Stimulated activated memory B cell treated with anti-CD40 and anti-IgM and Interleukin-4, amounts not matched to agents 10 μg/mL and 1 μg/mL and 100 μg/mL, for 72 hours (primary cell): ENCODE measurements around the gene HSD3B2.
"Not testable (repeated sequence)": the region's sequence is repeated elsewhere in the genome, so short reads cannot be mapped to it uniquely, and the experiment has no call there.

ENCODE experiments used
- ATAC-seq: fragments of 150-1000 bp; cut with Tn5 transposase; 2 replicates; pipeline ENCODE4 v1.10.0; 2021
- H3K27ac Mint-ChIP-seq: one replicate; pipeline ENCODE4 v1.8.0; 2022; ENCODE audit warnings: mild to moderate bottlenecking, mixed read lengths
- H3K27me3 Mint-ChIP-seq: one replicate; pipeline ENCODE4 v1.8.0; 2022; ENCODE audit warnings: mixed read lengths
- H3K36me3 Mint-ChIP-seq: one replicate; pipeline ENCODE4 v1.8.0; 2022; ENCODE audit warnings: mixed read lengths
- H3K4me1 Mint-ChIP-seq: one replicate; pipeline ENCODE4 v1.8.0; 2022; ENCODE audit warnings: mixed read lengths
- H3K4me3 Mint-ChIP-seq: one replicate; pipeline ENCODE4 v1.8.0; 2022; ENCODE audit warnings: mild to moderate bottlenecking, moderate library complexity, mixed read lengths
- H3K9me3 Mint-ChIP-seq: one replicate; pipeline ENCODE4 v1.8.0; 2022; ENCODE audit warnings: mixed read lengths

The HSD3B2 gene

DNA sequence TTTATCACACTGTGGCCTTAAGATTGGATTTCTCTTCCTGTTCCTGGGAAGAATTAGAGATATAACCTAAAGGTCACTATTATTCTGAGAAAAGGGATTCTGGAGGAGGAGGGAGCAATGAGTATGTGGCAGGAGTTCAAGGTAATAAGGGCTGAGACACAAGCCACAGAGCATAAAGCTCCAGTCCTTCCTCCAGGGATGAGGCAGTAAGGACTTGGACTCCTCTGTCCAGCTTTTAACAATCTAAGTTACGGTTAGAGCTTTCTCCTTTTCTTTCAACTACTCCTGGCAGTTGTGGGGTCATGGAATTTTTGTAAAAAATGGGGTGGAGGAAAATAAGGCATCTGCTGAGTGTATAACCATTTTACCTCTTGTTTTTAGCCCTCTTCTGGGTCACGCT is at the start of gene HSD3B2:
Gene HSD3B2 (plus strand): TSS at position 201 of the 400 bp plus-strand sequence. CDS start 270 bp downstream, outside the sequence.
- Mint-ChIP-seq H3K4me1 (no peaks in the 10 kb centered on the region), H3K27ac (no peak within 1 kb of the TSS), H3K4me3 (no peak within 1 kb of the TSS), H3K36me3 (no peaks in the 10 kb centered on the region), H3K27me3 (no peaks in the 10 kb centered on the region), H3K9me3 (no peaks in the 10 kb centered on the region)
- ATAC-seq, result no peak

DNA sequence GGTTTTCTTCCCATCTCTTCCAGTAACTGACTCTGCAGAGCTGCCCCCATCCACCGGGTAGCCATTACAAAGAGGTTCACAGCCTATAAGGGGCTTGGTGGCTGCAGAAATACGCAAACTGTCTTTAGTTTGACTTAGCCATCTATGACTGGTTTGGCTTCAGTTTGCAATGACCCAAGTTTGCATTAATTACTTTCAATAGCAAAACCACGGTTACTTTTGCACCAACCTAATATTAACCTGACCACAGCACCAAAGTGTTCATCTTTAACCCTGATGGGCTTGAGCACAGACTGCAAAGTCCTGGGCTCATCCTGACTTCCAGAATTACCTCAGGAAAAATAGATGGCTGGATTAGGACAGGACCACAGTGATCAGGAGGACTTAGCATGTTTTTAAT is 48.5 kb upstream of the HSD3B2 start:
- Mint-ChIP-seq H3K4me3 (no peak overlapping the region), H3K4me1 (no peaks in the 10 kb centered on the region), H3K27me3 (peaks cover 42% of the 10 kb centered on the region), H3K36me3 (no peaks in the 10 kb centered on the region), H3K27ac (no peak overlapping the region), H3K9me3 (no peaks in the 10 kb centered on the region)
- no peak for ATAC-seq

DNA sequence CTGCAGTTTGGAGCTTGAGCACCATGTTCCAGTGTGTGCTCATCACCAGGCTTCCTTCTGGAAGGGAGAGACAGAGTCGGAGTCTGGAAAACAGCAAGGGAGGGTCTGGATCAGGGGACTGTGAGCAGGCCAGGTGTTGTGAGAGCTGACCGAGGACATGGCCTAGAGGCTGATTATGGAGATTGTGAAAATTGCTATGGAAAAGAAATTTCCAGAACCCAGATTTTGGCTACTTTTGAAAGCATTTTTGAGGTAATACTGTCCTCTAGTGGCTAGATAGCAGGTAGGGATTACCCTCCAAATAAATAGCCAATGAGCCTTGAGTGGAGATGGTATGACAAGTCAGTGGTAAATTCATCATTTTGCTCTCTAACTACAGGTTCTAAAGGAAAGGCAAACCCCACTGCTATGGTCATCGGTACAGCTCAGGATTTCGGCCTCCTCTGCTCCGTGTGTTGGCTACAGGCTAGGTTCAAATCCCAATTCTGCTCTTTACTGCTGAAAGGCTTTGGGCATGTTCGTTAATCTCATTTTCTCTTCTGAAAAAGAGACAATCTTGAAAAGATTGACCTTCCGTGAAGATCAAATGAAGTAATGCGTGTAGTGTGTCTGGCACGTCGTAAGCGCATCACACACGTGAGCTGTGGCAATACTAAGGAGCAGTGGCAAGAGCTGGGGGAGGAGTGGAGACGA is 47.4 kb upstream of the HSD3B2 start:
- no peaks in the 10 kb centered on the region for H3K36me3 Mint-ChIP-seq

DNA sequence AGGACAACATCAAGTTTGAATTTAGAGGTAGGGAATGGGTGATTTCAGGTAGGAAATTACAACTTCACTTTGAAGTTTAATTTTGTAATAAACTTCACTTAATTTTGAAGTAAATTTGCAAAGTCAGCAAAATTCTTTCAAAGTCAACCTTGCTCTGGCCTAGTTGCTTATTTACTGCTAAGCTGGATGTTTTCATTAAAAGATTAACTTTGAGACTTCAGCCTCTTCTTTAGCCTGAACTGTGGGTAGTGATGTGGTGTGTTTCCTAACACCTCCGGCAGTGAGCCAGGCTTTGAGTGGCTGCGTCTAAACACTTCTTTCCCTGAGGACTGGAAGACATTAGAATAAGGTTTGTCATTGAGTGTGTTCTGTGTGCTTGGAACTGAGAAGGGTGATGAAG is 46.4 kb upstream of the HSD3B2 start, which contains the start of gene HAO2:
Gene HAO2 (plus strand): TSS at position 232 of the 400 bp plus-strand sequence. CDS start 12,301 bp downstream, outside the sequence.
- Mint-ChIP-seq H3K36me3 (no peaks in the 10 kb centered on the region), H3K4me1 (no peaks in the 10 kb centered on the region), H3K4me3 (no peak within 1 kb of the TSS), H3K27me3 (peaks cover 39% of the 10 kb centered on the region), H3K9me3 (no peaks in the 10 kb centered on the region), H3K27ac (no peak within 1 kb of the TSS)
- no peak for ATAC-seq

More for the DNA sequence above, 47.4 kb upstream of the HSD3B2 start:
- Mint-ChIP-seq H3K4me1 (no peaks in the 10 kb centered on the region), H3K4me3 (no peak overlapping the region), H3K27me3 (peaks cover 42% of the 10 kb centered on the region), H3K9me3 (no peaks in the 10 kb centered on the region), H3K27ac (no peak overlapping the region)
- no peak for ATAC-seq

DNA sequence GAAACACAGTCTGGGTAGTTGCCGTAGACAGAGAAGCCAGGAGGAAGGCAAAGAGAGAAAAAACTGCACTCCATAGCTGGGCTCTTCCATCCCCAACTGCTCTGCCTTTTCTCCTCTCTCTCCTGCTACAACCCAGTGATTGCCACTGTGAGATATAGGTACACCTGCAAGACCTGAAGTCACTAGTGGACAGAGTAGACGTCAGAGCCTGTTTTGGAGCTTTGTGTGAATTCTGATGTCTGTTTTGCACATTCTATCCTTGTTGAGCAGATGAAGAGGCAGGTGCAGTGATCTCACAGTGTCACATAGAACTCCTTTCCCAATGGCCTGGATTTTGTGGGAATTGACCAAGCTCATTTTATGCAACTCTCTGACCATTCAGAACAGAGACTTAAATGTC is 44.2 kb upstream of the HSD3B2 start:
- H3K27me3 Mint-ChIP-seq, result peaks cover 42% of the 10 kb centered on the region
- no peaks in the 10 kb centered on the region for H3K4me1 Mint-ChIP-seq
- H3K9me3 Mint-ChIP-seq, result no peaks in the 10 kb centered on the region
- H3K36me3 Mint-ChIP-seq, result no peaks in the 10 kb centered on the region
- H3K4me3 Mint-ChIP-seq, result no peak overlapping the region
- ATAC-seq, result no peak
- no peak overlapping the region for H3K27ac Mint-ChIP-seq

DNA sequence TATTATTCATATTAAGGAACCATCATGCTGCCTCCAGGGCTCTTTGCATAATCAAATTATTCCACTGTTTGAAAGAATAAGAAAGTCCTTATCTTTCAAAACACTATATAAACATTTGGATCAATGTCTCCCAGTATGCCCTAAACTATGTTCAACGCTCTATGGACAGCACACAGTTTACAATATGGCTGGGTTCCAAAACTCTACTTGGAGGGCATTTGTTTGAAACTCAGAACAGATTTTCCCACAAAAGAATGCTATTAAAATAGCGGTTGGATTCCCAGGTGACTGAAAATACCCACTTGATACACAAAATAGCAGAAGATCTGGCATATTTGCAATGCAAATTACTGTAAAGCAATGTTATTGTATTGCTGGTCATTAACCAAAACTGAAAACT is 43.1 kb upstream of the HSD3B2 start:
- no peak for ATAC-seq
- H3K36me3 Mint-ChIP-seq, result no peaks in the 10 kb centered on the region

DNA sequence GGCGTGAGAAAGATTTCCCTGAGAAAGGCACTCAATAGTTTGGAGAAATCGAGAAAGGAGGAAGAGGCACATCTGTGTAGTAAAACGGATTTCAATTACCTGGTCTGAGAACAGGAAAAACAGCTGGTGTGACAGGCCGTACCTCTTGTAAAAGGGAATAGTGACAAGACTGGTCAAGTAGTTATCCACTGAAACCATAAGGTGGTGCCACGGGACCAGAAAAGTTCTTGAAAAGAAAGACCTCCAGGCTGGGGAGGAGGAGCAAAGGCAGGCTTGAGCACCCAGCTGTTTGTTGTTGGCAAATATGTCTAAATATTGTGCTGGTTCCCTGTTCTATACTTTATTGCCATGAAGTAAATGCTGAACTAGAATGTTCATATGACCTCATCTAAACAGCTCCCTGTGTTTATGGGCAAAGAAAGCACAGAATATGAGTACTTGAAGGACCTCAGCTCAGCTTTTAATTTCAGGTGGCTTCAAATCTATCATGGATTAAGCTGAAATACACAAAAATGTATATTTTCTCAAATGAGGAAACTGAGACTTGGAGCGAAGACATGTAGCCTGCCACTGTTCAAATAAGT is 42.4 kb upstream of the HSD3B2 start:
- no peak for ATAC-seq
- H3K27ac Mint-ChIP-seq, result no peak overlapping the region

More for the DNA sequence above, 43.1 kb upstream of the HSD3B2 start:
- no peaks in the 10 kb centered on the region for H3K9me3 Mint-ChIP-seq
- no peak overlapping the region for H3K27ac Mint-ChIP-seq
- H3K4me1 Mint-ChIP-seq, result no peaks in the 10 kb centered on the region
- H3K4me3 Mint-ChIP-seq, result no peak overlapping the region
- H3K27me3 Mint-ChIP-seq, result peaks cover 41% of the 10 kb centered on the region

DNA sequence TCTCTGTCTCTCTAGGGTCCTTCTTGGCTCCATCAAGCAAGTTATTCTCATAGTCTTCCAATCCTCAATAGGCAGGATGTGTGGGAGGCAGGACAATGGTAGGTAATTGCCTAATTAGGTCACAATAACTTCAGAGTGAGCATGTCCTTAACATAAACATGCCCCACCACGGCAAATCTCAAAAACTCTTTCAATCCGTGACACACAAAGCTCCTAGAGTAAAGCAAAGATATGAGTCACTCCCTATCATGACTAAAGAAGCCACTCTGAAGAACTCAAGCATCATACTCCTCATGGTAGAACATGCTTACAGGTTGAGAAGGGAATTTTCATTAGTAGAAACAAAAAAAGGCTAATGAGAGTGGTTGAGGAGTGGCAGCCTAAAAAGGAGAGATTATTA is 41.5 kb upstream of the HSD3B2 start:
- peaks cover 24% of the 10 kb centered on the region for H3K27me3 Mint-ChIP-seq
- H3K36me3 Mint-ChIP-seq, result no peaks in the 10 kb centered on the region
- no peak overlapping the region for H3K4me3 Mint-ChIP-seq
- H3K4me1 Mint-ChIP-seq, result no peaks in the 10 kb centered on the region
- peaks cover 3% of the 10 kb centered on the region for H3K9me3 Mint-ChIP-seq
- ATAC-seq, result no peak
- no peak overlapping the region for H3K27ac Mint-ChIP-seq

More for the DNA sequence above, 42.4 kb upstream of the HSD3B2 start:
- H3K4me3 Mint-ChIP-seq, result no peak overlapping the region
- H3K9me3 Mint-ChIP-seq, result peaks cover 3% of the 10 kb centered on the region
- H3K36me3 Mint-ChIP-seq, result no peaks in the 10 kb centered on the region
- H3K27me3 Mint-ChIP-seq, result peaks cover 33% of the 10 kb centered on the region
- no peaks in the 10 kb centered on the region for H3K4me1 Mint-ChIP-seq

DNA sequence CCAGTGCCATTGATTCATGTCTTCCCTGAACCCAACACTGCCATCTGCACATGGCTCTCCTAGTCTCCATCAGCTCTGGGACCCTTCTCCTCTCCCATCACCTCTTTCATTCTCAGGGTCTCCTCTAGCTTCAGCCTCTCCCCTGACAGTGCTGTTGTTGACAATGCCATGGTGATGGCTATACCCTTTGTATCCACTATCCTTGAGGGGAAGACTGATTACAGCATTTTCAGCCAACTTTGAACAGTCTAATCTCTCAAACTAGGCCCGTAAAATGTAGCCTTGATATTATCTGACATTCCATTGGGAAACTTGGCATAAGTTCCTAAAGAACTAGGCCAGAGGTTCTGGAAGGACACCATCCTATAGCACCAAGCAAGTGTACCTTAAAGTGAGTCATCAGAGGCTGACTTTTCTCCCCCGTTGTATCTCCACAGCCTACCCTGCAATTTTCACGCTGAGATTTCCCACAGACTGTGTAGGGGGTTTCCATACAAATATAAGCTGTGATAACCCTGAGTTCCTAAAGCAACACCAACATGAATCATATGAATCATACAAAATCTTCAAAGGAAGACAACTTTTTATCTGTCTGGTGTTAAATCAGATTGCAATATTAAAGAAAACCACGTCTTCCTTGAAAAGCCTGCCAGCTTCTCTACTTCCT is 40.6 kb upstream of the HSD3B2 start:
- H3K27ac Mint-ChIP-seq, result no peak overlapping the region
- H3K36me3 Mint-ChIP-seq, result no peaks in the 10 kb centered on the region
- H3K4me1 Mint-ChIP-seq, result no peaks in the 10 kb centered on the region
- H3K27me3 Mint-ChIP-seq, result peaks cover 15% of the 10 kb centered on the region
- no peak for ATAC-seq
- H3K9me3 Mint-ChIP-seq, result peaks cover 5% of the 10 kb centered on the region
- no peak overlapping the region for H3K4me3 Mint-ChIP-seq

DNA sequence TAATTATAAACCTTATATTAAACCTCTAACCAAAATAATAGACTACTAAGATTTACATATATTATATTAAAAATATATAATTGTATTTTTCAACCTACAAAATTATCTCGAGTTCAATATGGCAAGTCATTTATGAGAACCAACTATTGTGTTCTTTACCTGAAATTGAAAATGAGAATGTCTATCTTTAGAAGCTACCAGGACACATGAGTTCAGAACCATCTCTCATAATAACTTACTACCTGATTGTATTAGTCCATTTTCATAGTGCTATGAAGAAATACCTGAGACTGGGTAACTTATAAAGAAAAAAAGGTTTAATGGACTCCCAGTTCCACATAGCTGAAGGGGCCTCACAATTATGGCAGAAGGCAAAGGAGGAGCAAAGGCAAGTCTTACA is 39.6 kb upstream of the HSD3B2 start:
- Mint-ChIP-seq H3K36me3 (no peaks in the 10 kb centered on the region), H3K9me3 (peaks cover 7% of the 10 kb centered on the region), H3K27me3 (peaks cover 15% of the 10 kb centered on the region), H3K27ac (no peak overlapping the region), H3K4me3 (no peak overlapping the region), H3K4me1 (no peaks in the 10 kb centered on the region)
- ATAC-seq, result no peak

DNA sequence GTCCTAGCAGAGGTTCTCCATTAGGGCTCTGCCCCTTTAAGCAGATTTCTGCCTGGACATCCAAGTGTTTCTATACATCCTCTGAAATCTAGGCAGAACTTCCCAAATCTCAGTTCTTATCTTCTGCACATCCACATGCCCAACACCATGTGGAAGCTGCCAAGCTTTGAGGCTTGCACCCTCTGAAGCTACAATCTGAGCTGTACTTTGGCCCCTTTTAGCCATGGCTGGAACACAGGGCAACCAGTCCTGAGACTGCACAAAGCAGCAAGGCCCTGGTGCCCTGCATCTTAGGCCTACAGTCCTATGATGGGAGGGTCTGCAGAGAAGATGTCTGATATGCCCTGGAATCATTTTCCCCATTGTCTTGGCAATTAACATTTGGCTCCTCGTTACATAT is 38.4 kb upstream of the HSD3B2 start:
- no peak for ATAC-seq

DNA sequence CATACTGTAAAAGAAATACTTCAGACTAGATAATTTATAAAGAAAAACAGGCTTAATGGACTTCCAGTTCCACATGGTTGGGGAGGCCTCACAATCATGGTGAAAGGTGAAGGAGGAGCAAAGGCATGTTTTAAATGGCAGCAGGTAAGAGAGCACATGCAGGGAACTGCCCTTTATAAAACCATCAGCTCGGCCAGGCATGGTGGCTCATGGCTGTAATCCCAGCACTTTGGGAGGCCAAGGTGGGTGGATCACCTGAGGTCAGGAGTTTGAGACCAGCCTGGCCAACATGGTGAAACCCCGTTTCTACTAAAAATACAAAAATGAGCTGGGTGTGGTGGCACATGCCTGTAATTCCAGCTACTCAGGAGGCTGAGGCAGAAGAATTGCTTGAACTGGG is 37.4 kb upstream of the HSD3B2 start:
- not testable (repeated sequence) for H3K36me3 Mint-ChIP-seq, H3K27ac Mint-ChIP-seq, H3K4me3 Mint-ChIP-seq, H3K9me3 Mint-ChIP-seq, H3K4me1 Mint-ChIP-seq, ATAC-seq
- peaks cover 15% of the 10 kb centered on the region for H3K27me3 Mint-ChIP-seq

More for the DNA sequence above, 38.4 kb upstream of the HSD3B2 start:
- Mint-ChIP-seq H3K4me1 (no peaks in the 10 kb centered on the region), H3K9me3 (peaks cover 7% of the 10 kb centered on the region), H3K27me3 (peaks cover 15% of the 10 kb centered on the region), H3K4me3 (no peak overlapping the region), H3K36me3 (no peaks in the 10 kb centered on the region), H3K27ac (no peak overlapping the region)

DNA sequence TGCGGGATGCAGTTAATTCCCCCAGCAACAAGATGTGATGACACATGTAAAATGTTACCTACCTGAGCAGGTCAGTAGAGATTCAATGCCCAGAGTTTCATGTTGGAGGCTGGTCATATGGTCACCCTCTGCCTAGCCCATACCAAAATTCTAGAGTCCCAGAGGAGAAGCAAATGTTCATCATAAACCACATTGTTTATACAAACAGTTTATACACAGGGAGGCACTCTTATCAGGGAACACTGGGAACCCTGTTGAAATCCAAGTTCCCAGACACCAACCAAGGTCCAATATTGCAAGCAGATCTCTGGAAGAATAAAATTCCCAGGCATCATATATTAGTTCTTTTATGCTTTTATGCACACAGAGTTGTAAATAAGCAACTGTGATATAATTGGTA is 35.8 kb upstream of the HSD3B2 start:
- H3K4me3 Mint-ChIP-seq, result no peak overlapping the region
- H3K27me3 Mint-ChIP-seq, result peaks cover 5% of the 10 kb centered on the region
- peaks cover 7% of the 10 kb centered on the region for H3K9me3 Mint-ChIP-seq
- H3K4me1 Mint-ChIP-seq, result no peaks in the 10 kb centered on the region
- no peak overlapping the region for H3K27ac Mint-ChIP-seq
- ATAC-seq, result no peak
- no peaks in the 10 kb centered on the region for H3K36me3 Mint-ChIP-seq

DNA sequence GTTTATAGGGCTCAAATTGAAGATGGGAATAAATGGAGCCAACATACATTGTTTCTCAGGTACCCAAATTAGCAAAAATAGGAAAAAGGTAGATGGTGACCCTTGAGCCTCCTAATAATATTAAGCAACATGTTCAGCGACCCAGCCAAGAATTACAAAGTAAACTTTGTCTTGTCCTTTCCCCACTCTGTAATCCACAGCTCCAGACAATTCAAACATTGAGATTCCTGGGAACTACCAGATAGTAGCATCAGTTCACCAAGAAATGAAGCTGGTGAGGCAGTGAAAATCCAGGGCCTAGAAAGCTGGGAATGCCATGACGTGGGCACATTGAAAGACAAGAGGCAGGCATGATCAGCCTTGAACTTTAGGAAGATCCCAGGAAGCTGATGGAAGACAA is 34.6 kb upstream of the HSD3B2 start:
- no peak for ATAC-seq

DNA sequence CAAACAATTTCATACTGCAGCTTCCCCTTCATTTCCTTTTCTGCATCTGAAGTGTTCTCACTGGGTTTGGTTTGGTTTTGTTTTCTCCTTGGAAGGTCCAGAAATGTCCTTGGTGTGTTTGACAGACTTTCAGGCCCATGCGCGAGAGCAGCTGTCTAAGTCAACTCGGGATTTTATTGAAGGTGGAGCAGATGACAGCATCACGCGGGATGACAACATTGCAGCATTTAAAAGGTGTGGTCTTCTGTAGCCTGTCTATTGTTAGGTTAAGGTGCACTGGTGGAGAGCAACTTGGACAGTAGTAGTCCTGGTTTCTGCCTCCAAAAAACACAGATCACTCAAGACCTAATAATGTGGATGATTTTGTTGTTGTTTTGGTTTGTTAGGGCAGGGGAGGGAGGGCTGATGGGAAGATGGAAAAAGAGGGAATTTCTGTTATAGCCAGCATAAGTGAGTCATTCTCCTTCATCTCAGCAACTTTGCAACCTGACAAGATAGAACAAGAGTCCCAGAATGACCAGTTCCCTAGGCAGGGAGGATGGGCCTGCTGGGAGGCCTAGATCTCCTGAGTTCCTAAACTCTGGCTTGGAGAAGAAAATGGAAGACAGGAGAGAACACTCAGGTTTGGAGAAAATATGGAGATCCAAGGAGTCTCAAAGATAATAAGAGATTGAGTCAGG is 33.8 kb upstream of the HSD3B2 start:
- H3K9me3 Mint-ChIP-seq, result peaks cover 7% of the 10 kb centered on the region

More for the DNA sequence above, 34.6 kb upstream of the HSD3B2 start:
- no peaks in the 10 kb centered on the region for H3K4me1 Mint-ChIP-seq
- H3K36me3 Mint-ChIP-seq, result no peaks in the 10 kb centered on the region
- H3K27me3 Mint-ChIP-seq, result no peaks in the 10 kb centered on the region
- peaks cover 7% of the 10 kb centered on the region for H3K9me3 Mint-ChIP-seq
- H3K27ac Mint-ChIP-seq, result no peak overlapping the region
- no peak overlapping the region for H3K4me3 Mint-ChIP-seq

More for the DNA sequence above, 33.8 kb upstream of the HSD3B2 start:
- no peak overlapping the region for H3K4me3 Mint-ChIP-seq
- no peak for ATAC-seq
- H3K27ac Mint-ChIP-seq, result no peak overlapping the region
- H3K36me3 Mint-ChIP-seq, result no peaks in the 10 kb centered on the region
- no peaks in the 10 kb centered on the region for H3K4me1 Mint-ChIP-seq
- no peaks in the 10 kb centered on the region for H3K27me3 Mint-ChIP-seq
